GM13977 (cell line): Measurements from ENCODE around the gene SLC25A14.

Source experiments
- DNase-seq: peaks from one replicate; pipeline ENCODE4 v3.0.0; 2012; ENCODE audit warnings: low spot score
- in situ Hi-C: fragments of 300-500 bp; cut with MboI; formaldehyde crosslinking; loops from one replicate; pipeline ENCODE4 v1.12.0; 2022; ENCODE audit warnings: low sequenced_read_pairs, low pct_unique_long_range_greater_than_20kb, mixed read lengths, inconsistent platforms; ENCODE audit not compliant: unreplicated experiment
- TF ChIP-seq, protein P1 (sequence below): IDR thresholded peaks from 2 replicates; pipeline ENCODE4 v1.5.1; 2012; ENCODE audit warnings: mild to moderate bottlenecking, control low read depth; ENCODE audit not compliant: insufficient read depth; ENCODE audit errors: extremely low read depth, missing control alignments

Gene SLC25A14

DNA sequence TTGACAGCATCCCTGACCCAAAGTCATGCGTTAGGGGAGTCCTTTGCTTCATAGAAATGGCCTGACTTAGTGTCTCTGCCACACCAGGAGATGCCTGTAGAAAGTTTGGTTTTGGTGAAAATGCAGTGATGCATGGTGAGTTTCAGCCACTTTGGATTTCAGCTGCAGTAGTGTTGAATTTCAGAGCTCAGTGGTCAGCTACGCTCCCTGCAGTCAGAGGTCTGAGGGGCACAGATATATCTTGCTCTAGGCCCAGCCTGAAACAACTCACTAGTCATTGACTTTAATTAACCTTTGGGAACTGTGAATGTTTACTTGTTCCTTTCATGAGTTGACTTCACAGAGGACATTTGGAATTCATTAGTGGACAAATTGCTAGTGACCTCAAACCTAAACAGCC is 79.5 kb downstream of the SLC25A14 start:
- in situ Hi-C loops = no loop called here
- no peak for DNase-seq
- TF ChIP-seq, protein P1, sequence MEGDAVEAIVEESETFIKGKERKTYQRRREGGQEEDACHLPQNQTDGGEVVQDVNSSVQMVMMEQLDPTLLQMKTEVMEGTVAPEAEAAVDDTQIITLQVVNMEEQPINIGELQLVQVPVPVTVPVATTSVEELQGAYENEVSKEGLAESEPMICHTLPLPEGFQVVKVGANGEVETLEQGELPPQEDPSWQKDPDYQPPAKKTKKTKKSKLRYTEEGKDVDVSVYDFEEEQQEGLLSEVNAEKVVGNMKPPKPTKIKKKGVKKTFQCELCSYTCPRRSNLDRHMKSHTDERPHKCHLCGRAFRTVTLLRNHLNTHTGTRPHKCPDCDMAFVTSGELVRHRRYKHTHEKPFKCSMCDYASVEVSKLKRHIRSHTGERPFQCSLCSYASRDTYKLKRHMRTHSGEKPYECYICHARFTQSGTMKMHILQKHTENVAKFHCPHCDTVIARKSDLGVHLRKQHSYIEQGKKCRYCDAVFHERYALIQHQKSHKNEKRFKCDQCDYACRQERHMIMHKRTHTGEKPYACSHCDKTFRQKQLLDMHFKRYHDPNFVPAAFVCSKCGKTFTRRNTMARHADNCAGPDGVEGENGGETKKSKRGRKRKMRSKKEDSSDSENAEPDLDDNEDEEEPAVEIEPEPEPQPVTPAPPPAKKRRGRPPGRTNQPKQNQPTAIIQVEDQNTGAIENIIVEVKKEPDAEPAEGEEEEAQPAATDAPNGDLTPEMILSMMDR = no peak
